ENCODE results near the gene PSMB2.

DNA sequence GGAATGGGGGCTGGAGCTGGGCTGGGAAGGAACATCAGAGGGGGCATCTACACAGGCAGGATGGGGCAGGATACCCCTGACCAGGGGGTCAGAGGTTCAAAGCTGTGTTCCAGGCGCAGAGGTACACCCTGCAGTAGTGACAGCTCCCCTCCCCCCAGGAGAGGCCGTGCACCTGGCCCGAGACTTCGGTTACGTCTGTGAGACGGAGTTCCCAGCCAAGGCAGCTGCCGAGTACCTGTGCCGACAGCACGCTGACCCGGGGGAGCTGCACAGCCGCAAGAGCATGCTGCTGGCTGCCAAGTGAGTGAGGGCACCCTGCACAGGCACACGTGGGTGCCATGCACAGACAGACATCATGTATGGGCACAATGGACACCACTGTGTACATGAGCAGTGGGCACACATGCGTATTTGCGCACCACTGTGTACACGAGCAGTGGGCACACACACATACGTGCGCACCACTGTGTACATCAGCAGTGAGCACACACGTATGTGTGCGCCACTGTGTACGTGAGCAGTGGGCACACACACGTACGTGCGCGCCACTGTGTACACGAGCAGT lies 50.8 kb downstream of the PSMB2 start:
- TF ChIP-seq ELF4 (IDR thresholded peaks at IDR 0.05): no peak
- TF ChIP-seq SUZ12 (IDR thresholded peaks at IDR 0.05): no peak
- no peak for TF ChIP-seq TARDBP (IDR thresholded peaks at IDR 0.05)
- no peak for TF ChIP-seq HDGF (IDR thresholded peaks at IDR 0.05; ENCODE audit: borderline replicate concordance)
- no peak for TF ChIP-seq NFRKB (IDR thresholded peaks at IDR 0.05)
- no peak for TF ChIP-seq SP1 (IDR thresholded peaks at IDR 0.05)
- no peak for TF ChIP-seq BHLHE40 (IDR thresholded peaks at IDR 0.05; ENCODE audit: borderline replicate concordance)
- TF ChIP-seq FOXA1 (IDR thresholded peaks at IDR 0.05): no peak
- TF ChIP-seq CTBP1 (IDR thresholded peaks at IDR 0.05; ENCODE audit: borderline replicate concordance): no peak
- TF ChIP-seq FOXM1 (IDR thresholded peaks at IDR 0.05; ENCODE audit: borderline replicate concordance): no peak
- no peak for TF ChIP-seq FOXK2 (IDR thresholded peaks at IDR 0.05)
- no peak for TF ChIP-seq ZNF384 (IDR thresholded peaks at IDR 0.05)
- TF ChIP-seq ARNT (IDR thresholded peaks at IDR 0.05): no peak
- TF ChIP-seq, protein P1, sequence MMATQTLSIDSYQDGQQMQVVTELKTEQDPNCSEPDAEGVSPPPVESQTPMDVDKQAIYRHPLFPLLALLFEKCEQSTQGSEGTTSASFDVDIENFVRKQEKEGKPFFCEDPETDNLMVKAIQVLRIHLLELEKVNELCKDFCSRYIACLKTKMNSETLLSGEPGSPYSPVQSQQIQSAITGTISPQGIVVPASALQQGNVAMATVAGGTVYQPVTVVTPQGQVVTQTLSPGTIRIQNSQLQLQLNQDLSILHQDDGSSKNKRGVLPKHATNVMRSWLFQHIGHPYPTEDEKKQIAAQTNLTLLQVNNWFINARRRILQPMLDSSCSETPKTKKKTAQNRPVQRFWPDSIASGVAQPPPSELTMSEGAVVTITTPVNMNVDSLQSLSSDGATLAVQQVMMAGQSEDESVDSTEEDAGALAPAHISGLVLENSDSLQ (IDR thresholded peaks at IDR 0.05): no peak

All from HEK293T (cell line).